ENCODE measurements around the gene SYT7.
A peak's percentile ranks its signal among the peaks of the same experiment; 100 is the strongest.

SYT7 gene

GRCh38 chr11:61510974-61511373 lies 69.9 kb downstream of the SYT7 start:
- TF ChIP-seq, protein P1, sequence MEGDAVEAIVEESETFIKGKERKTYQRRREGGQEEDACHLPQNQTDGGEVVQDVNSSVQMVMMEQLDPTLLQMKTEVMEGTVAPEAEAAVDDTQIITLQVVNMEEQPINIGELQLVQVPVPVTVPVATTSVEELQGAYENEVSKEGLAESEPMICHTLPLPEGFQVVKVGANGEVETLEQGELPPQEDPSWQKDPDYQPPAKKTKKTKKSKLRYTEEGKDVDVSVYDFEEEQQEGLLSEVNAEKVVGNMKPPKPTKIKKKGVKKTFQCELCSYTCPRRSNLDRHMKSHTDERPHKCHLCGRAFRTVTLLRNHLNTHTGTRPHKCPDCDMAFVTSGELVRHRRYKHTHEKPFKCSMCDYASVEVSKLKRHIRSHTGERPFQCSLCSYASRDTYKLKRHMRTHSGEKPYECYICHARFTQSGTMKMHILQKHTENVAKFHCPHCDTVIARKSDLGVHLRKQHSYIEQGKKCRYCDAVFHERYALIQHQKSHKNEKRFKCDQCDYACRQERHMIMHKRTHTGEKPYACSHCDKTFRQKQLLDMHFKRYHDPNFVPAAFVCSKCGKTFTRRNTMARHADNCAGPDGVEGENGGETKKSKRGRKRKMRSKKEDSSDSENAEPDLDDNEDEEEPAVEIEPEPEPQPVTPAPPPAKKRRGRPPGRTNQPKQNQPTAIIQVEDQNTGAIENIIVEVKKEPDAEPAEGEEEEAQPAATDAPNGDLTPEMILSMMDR (conservative IDR thresholded peaks at IDR 0.05): no peak
- H3K27ac ChIP-seq: peak overlapping the region; percentile 18; the same call in 1 of the 2 replicates

DNA sequence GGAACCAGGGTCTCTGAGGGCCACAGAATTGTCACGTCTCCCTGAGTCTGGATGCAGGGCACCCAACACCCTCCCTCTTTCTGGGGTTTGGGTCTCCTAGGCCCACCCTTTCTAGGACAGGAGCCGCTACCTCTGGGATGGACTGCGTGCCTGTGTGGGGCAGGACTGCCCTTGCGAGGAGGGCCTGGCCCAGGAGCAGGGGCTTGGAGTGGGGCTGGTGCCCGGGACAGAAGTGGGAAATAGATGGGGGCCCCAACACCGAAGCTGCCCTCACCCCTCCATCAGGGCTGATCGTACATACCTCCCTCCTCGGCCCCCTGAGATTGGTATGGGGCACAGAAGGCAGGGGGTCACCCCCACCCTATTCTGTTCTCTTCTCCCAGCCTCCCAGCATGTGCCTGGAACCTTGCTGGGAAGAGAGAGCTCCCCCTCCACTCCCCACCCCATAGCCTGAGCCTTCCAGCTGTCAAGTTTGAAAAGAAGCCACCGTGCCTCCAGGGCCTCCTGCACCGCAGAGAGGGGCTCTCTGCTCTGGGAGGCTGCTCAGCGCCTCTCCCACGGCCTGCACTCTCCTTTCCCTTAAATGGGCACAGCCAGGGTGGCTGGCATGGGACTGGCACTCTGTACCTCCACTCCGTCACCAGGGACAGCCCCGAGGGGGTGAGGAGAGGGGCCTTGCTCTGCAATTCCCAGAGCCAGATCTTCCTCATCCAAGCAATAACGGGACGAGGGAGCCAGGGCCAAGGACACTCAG lies 70.5 kb downstream of the SYT7 start:
- TF ChIP-seq, protein P1 (conservative IDR thresholded peaks at IDR 0.05): no peak
- H3K27ac ChIP-seq: peak overlapping the region; percentile 18; the same call in 1 of the 2 replicates

- H3K27ac ChIP-seq: peak overlapping the region; percentile 40; the same call in 1 of the 2 replicates
- TF ChIP-seq, protein P1 (conservative IDR thresholded peaks at IDR 0.05): peak; percentile 84
Observed at GRCh38 chr11:61509043-61510029, 71.5 kb downstream of the SYT7 start.

DNA sequence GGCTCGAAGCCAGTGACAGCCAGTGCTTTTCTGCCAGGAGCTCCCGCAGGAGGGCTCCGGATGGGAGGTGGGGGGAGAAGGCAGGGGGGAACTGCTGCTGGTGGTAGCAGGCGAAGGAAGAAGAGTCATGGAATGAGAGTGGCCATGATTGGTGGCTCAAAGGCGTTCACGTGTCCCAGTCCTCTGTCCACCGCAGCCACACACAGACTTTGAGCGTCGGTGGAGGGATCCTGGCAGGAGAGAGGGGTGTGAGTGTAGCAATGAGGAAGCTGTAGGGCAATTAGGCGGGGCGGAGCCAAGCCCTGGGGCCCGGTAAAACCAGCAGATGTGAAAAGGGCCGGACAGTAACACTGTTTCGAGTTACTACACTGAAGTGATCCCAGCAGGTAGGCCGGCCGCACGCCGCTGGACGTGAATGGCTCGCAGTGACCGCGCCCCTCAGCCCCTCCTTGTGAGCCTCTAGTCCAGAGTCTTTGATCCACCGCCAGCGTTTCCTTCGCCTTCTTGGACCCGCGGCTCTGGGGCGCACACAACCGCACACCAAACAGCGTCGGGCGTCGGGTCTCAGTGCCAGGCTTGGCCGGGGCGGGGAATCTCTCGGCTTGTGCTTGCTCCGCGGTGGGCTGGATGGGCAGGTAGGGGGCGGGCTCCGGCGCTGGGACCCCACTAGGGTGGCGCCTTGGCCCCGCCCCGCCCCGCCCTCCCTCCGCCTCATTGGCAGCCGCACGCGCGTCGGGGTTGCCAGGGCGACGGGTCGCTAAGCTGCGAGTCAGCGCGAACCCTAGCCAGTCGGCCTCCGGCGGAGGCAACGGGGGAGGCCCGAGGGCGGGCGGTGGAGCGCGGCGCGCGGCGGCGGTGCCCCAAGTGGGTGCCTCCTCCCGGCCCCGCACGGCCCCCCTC lies 72.7 kb downstream of the SYT7 start, which contains the start of gene LRRC10B:
LRRC10B (plus strand) TSS at position 788 of the 900 bp plus-strand sequence. CDS start 250 bp downstream, outside the sequence.
- H3K27ac ChIP-seq: peak within 1 kb of the TSS; percentile 40; the same call in 1 of the 2 replicates

DNA sequence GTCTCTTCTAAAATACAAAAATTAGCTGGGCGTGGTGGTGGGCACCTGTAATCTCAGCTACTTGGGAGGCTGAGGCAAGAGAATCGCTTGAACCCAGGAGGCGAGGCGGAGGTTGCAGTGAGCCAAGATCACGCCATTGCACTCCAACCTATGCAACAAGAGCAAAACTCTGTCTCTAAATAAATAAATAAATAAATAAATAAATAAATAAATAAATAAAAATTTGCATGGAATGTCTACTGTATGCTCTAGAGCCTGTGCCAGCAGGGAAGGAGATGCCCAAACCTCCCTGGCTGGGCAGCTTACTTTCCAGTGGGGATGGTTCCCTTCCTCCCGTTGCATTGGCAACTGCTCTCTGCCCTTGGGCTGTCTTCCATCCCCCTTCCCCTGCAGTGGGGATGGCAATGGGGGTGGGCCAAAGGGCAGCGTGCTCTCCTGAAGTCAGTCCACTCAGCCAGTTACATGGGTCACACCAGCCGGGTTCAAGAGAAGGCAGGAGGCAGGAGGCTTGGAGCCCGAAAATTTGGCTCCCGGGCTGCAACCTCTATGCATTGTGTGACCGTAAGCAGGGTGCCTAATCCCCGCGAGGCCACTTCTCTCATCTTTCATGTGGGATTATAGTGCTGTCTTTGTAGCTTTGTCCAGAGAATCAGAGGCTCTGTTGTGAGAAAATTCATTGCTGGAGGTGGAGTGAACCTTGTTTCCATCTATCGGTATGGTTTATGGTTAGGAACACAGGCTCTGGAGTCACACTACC lies 73.7 kb downstream of the SYT7 start:
- H3K27ac ChIP-seq: no peak overlapping the region
- TF ChIP-seq, protein P1 (conservative IDR thresholded peaks at IDR 0.05): no peak

More for the DNA sequence above, 72.7 kb downstream of the SYT7 start, which contains the start of gene LRRC10B:
- TF ChIP-seq, protein P1 (conservative IDR thresholded peaks at IDR 0.05): no peak

GRCh38 chr11:61505640-61506155 lies 75.2 kb downstream of the SYT7 start:
- no peak overlapping the region for H3K27ac ChIP-seq
- TF ChIP-seq, protein P1 (conservative IDR thresholded peaks at IDR 0.05): no peak
